PFSK-1 (cell line): ENCODE measurements around the gene SLC9A9.

Source experiments
- FOXP2 ChIP-seq: optimal IDR thresholded peaks from 2 replicates; pipeline ENCODE3; 2011; ENCODE audit warnings: borderline replicate concordance, control low read depth, inconsistent platforms; ENCODE audit not compliant: insufficient read depth; ENCODE audit errors: extremely low read length, extremely low read depth
- POLR2AphosphoS5 ChIP-seq: IDR thresholded peaks from 2 replicates; pipeline ENCODE4 v1.6.1; 2012; ENCODE audit warnings: low read depth, mild to moderate bottlenecking, control low read depth, low read length, moderate library complexity
- REST ChIP-seq, 2 experiments: IDR thresholded peaks; 2 replicates each; pipeline versions ENCODE4 v1.6.1 to v1.8.0; 2011 to 2012; ENCODE audit warnings: low read depth in 2 of 2, low read length in 2 of 2, control low read depth in 1 of 2, inconsistent platforms in 1 of 2, mild to moderate bottlenecking in 1 of 2, moderate library complexity in 1 of 2; ENCODE audit not compliant: insufficient read depth in 1 of 2
- SIN3A ChIP-seq: IDR thresholded peaks from 2 replicates; pipeline ENCODE4 v1.6.1; 2012; ENCODE audit warnings: mild to moderate bottlenecking, low read length, moderate library complexity, borderline replicate concordance; ENCODE audit not compliant: insufficient read depth
- TAF1 ChIP-seq: IDR thresholded peaks from 2 replicates; pipeline ENCODE4 v1.6.1; 2012; ENCODE audit warnings: low read length, control low read depth, borderline replicate concordance; ENCODE audit not compliant: insufficient read depth

- TF ChIP-seq REST (IDR thresholded peaks at IDR 0.05; ENCODE audit: insufficient read depth in 1 of 2, low read depth in 2 of 2, low read length in 2 of 2) (no peak), TAF1 (no peak), POLR2AphosphoS5 (no peak), FOXP2 (no peak), SIN3A (no peak)
Observed at GRCh38 chr3:143808030-143808429, 40.2 kb downstream of the SLC9A9 start.
